Keratinocyte (primary cell): ENCODE results near the gene TWSG1.

ENCODE experiments used
- CTCF ChIP-seq, 3 experiments: IDR thresholded peaks in 1 of 3; conservative IDR thresholded peaks in 1 of 3; optimal IDR thresholded peaks in 1 of 3; 2 replicates in 2 of 3; 3 replicates in 1 of 3; pipeline versions ENCODE3 to v1.5.1; 2011; ENCODE audit warnings: low read length in 3 of 3, mild to moderate bottlenecking in 3 of 3, moderate library complexity in 2 of 3, control low read depth in 1 of 3, inconsistent platforms in 1 of 3; ENCODE audit not compliant: insufficient read depth in 2 of 3; ENCODE audit errors: extremely low read depth in 1 of 3
- EZH2 ChIP-seq: IDR thresholded peaks from one replicate; pipeline ENCODE4 v1.6.1; 2012; ENCODE audit warnings: inconsistent platforms, mild to moderate bottlenecking, low read length, moderate library complexity

GRCh38 chr18:9446839-9447238, 112.3 kb downstream of the TWSG1 start:
- TF ChIP-seq CTCF (optimal IDR thresholded peaks at IDR 0.05 in 1 of 3, IDR thresholded peaks at IDR 0.05 in 1 of 3, conservative IDR thresholded peaks at IDR 0.05 in 1 of 3; ENCODE audit: extremely low read depth in 1 of 3, insufficient read depth in 2 of 3, low read length in 3 of 3) = no peak
- TF ChIP-seq EZH2 = no peak
